ENCODE data around the gene ROGDI.

GRCh38 chr16:4806280-4806679 lies 3.8 kb upstream of the ROGDI start:
- no peak for TF ChIP-seq USF1 (IDR thresholded peaks at IDR 0.05; ENCODE audit: borderline replicate concordance, extremely low read length, insufficient read depth, low read depth, low read length)
- no peak for TF ChIP-seq NKRF (conservative IDR thresholded peaks at IDR 0.05)
- TF ChIP-seq CREM (IDR thresholded peaks at IDR 0.05; ENCODE audit: low read depth), result no peak
- no peak for TF ChIP-seq YBX1 (IDR thresholded peaks at IDR 0.05)
- no peak for TF ChIP-seq NFYA (IDR thresholded peaks at IDR 0.05; ENCODE audit: borderline replicate concordance, low read depth, low read length)
- TF ChIP-seq RCOR1 (conservative IDR thresholded peaks at IDR 0.05; ENCODE audit: low read depth, low read length), result no peak
- TF ChIP-seq EGR1 (IDR thresholded peaks at IDR 0.05; ENCODE audit: borderline replicate concordance in 1 of 2, low read depth in 2 of 2, low read length in 2 of 2), result no peak
- no peak for TF ChIP-seq CTCF (IDR thresholded peaks at IDR 0.05 in 2 of 3, conservative IDR thresholded peaks at IDR 0.05 in 1 of 3; ENCODE audit: control insufficient read depth in 2 of 3, extremely low read depth in 1 of 3, insufficient read depth in 1 of 3, low read depth in 3 of 3, low read length in 3 of 3)
- TF ChIP-seq EZH2 (IDR thresholded peaks at IDR 0.05; ENCODE audit: borderline replicate concordance, control insufficient read depth, low read depth, low read length), result no peak
- no peak for TF ChIP-seq SMC3 (IDR thresholded peaks at IDR 0.05; ENCODE audit: borderline replicate concordance, low read length)
- TF ChIP-seq CHD2 (IDR thresholded peaks at IDR 0.05; ENCODE audit: borderline replicate concordance, low read depth, low read length), result no peak
- TF ChIP-seq POLR2A (IDR thresholded peaks at IDR 0.05; ENCODE audit: low read depth, low read length), result no peak
- no peak for TF ChIP-seq RAD21 (IDR thresholded peaks at IDR 0.05; ENCODE audit: insufficient read depth, low read depth, low read length)
